Epithelial cell of esophagus (primary cell): Measurements from ENCODE around the gene GFRA1.
"Not testable (repeated sequence)": the region's sequence is repeated elsewhere in the genome, so short reads cannot be mapped to it uniquely, and the experiment has no call there.

Source experiments
- DNase-seq: peaks from one replicate; pipeline ENCODE4 v3.0.0; 2010; ENCODE audit warnings: low read depth
- H3K4me3 ChIP-seq: 2 replicates; pipeline ENCODE4 v1.5.1; 2011; ENCODE audit warnings: mild to moderate bottlenecking, low read length, control low read depth
- CTCF ChIP-seq: IDR thresholded peaks from 2 replicates; pipeline ENCODE4 v1.5.1; 2011; ENCODE audit warnings: low read depth, mild to moderate bottlenecking, low read length, control low read depth, inconsistent platforms; ENCODE audit not compliant: insufficient read depth; ENCODE audit errors: missing control alignments

GFRA1 gene

DNA sequence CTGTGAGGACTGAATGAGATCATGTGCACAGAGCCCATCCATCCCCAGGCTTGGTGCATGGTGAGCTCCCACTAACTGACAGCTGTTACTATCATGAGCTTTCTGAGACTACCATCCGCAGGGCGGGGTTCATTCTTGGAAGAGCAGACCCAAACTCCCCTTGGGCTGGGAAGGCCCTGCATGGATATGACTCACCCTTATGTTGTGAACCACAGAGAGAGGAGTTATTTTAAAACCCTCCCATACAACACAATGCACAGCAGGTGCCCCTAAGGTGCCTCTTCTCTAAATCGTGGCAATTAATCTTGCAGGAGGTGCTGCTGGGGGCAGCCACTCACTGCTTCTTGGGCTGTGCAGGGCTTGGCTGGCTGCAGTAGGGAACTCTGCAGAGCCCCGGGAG lies 219.1 kb downstream of the GFRA1 start:
- no peak for TF ChIP-seq CTCF
- H3K4me3 ChIP-seq: no peak overlapping the region
- DNase-seq: no peak

GRCh38 chr10:116053009-116053730 lies 219.8 kb downstream of the GFRA1 start:
- not testable (repeated sequence) for H3K4me3 ChIP-seq, DNase-seq

- not testable (repeated sequence) for H3K4me3 ChIP-seq, DNase-seq
These were observed 220.5 kb downstream of the GFRA1 start for GRCh38 chr10:116052522-116052921.

- DNase-seq: no peak
- no peak for TF ChIP-seq CTCF
- no peak overlapping the region for H3K4me3 ChIP-seq
These were observed 223.1 kb downstream of the GFRA1 start for GRCh38 chr10:116049974-116050304.

GRCh38 chr10:116049158-116049973 lies 223.6 kb downstream of the GFRA1 start:
- TF ChIP-seq CTCF: no peak
- H3K4me3 ChIP-seq: no peak overlapping the region
- DNase-seq: no peak

GRCh38 chr10:116045366-116046356 lies 227.3 kb downstream of the GFRA1 start:
- TF ChIP-seq CTCF: no peak
- no peak overlapping the region for H3K4me3 ChIP-seq
- DNase-seq: no peak

DNA sequence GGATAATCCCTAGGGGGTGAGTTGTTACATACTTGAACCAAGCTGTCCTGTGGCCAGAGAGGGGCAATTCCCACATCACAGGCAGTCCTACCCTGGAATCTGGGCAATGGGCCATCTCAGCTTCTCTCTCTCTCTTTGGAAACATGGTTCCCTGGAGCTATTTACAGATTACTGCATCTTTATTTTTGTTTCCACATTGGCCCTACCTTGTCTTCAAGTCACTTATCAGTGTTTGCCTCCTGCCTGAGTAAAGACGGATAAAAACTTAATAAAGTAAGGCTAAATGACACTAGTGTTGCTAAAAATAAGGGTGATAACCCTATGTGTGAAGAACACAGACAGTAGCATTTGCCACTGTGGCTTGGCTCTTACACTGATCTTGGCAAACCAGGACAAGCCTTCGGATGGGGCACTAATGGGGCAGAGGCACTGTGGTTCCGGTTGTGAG lies 228.2 kb downstream of the GFRA1 start:
- no peak for TF ChIP-seq CTCF
- H3K4me3 ChIP-seq: no peak overlapping the region
- DNase-seq: no peak
